ENCODE results near the gene ANKRD44.
"Not testable (repeated sequence)": the region's sequence is repeated elsewhere in the genome, so short reads cannot be mapped to it uniquely, and the experiment has no call there.

ANKRD44 gene

GRCh38 chr2:197073701-197074433 is 236.7 kb downstream of the ANKRD44 start:
- DNase-seq (ENCODE audit: low read depth), result no peak
- TF ChIP-seq, protein P1, sequence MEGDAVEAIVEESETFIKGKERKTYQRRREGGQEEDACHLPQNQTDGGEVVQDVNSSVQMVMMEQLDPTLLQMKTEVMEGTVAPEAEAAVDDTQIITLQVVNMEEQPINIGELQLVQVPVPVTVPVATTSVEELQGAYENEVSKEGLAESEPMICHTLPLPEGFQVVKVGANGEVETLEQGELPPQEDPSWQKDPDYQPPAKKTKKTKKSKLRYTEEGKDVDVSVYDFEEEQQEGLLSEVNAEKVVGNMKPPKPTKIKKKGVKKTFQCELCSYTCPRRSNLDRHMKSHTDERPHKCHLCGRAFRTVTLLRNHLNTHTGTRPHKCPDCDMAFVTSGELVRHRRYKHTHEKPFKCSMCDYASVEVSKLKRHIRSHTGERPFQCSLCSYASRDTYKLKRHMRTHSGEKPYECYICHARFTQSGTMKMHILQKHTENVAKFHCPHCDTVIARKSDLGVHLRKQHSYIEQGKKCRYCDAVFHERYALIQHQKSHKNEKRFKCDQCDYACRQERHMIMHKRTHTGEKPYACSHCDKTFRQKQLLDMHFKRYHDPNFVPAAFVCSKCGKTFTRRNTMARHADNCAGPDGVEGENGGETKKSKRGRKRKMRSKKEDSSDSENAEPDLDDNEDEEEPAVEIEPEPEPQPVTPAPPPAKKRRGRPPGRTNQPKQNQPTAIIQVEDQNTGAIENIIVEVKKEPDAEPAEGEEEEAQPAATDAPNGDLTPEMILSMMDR (IDR thresholded peaks at IDR 0.05; ENCODE audit: control insufficient read depth, extremely low read depth, insufficient read depth), result no peak
- no peak overlapping the region for H3K4me3 ChIP-seq (ENCODE audit: low read depth, low read length)

DNA sequence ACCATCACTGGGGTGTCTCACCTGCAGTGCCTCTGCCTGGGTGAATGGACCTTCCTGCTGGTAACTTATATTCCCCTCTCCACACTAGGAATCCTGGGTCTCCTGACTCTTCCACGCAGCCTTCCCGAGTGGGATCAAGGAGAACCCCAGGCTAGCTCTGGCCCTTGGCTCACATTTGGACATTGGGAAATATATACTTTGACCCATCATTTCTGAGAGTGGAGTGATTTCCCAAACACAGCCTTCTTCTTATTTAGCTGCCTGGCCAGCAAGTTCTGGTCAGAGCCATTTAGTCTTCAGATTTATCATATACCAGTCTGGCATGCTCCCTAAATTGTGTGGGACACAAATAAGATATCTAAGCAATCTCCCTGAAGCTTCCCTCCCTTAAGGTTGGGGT is 237.3 kb downstream of the ANKRD44 start:
- no peak overlapping the region for H3K4me3 ChIP-seq (ENCODE audit: low read depth, low read length)
- no peak for DNase-seq (ENCODE audit: low read depth)
- TF ChIP-seq, protein P1 (IDR thresholded peaks at IDR 0.05; ENCODE audit: control insufficient read depth, extremely low read depth, insufficient read depth), result no peak

- no peak for DNase-seq (ENCODE audit: low read depth)
- TF ChIP-seq, protein P1 (IDR thresholded peaks at IDR 0.05; ENCODE audit: control insufficient read depth, extremely low read depth, insufficient read depth), result no peak
- H3K4me3 ChIP-seq (ENCODE audit: low read depth, low read length), result no peak overlapping the region
Measured at GRCh38 chr2:197072533-197072932, 238.0 kb downstream of the ANKRD44 start.

- TF ChIP-seq, protein P1 (IDR thresholded peaks at IDR 0.05; ENCODE audit: control insufficient read depth, extremely low read depth, insufficient read depth), result no peak
- no peak overlapping the region for H3K4me3 ChIP-seq (ENCODE audit: low read depth, low read length)
- DNase-seq (ENCODE audit: low read depth), result no peak
Measured at GRCh38 chr2:197071790-197072436, 238.7 kb downstream of the ANKRD44 start.

GRCh38 chr2:197071213-197071612 is 239.4 kb downstream of the ANKRD44 start:
- H3K4me3 ChIP-seq (ENCODE audit: low read depth, low read length), result no peak overlapping the region
- TF ChIP-seq, protein P1 (IDR thresholded peaks at IDR 0.05; ENCODE audit: control insufficient read depth, extremely low read depth, insufficient read depth), result no peak
- DNase-seq (ENCODE audit: low read depth), result no peak

GRCh38 chr2:197069958-197070357 is 240.6 kb downstream of the ANKRD44 start:
- no peak overlapping the region for H3K4me3 ChIP-seq (ENCODE audit: low read depth, low read length)
- TF ChIP-seq, protein P1 (IDR thresholded peaks at IDR 0.05; ENCODE audit: control insufficient read depth, extremely low read depth, insufficient read depth), result no peak
- DNase-seq (ENCODE audit: low read depth), result no peak

GRCh38 chr2:197062574-197062973 is 248.0 kb downstream of the ANKRD44 start:
- not testable (repeated sequence) for H3K4me3 ChIP-seq (ENCODE audit: low read depth, low read length); DNase-seq (ENCODE audit: low read depth)
